ENCODE measurements around the gene GMPR2. TPM values are rescaled to one million over a fixed set of nuclear protein-coding genes. Genes with fewer than 3 reads are reported as not detected.

Gene GMPR2
- total and polyA plus RNA-seq, 2 of the 13 experiments (the other 11 are each of a cell fraction or from before 2014, with no cell fraction given): 210 to 273 TPM

- TF ChIP-seq NR0B2 (CRISPR knock-in tag; IDR thresholded peaks at IDR 0.05) (peak; percentile 82), ZBTB38 (CRISPR knock-in tag; IDR thresholded peaks at IDR 0.05) (peak; percentile 66), SRSF4 (IDR thresholded peaks at IDR 0.05; ENCODE audit: low read depth, low read length, poor library complexity, severe bottlenecking) (no peak), SSRP1 (CRISPR knock-in tag; IDR thresholded peaks at IDR 0.05) (no peak; the same call in 1 of the 2 replicates), KLF16 (CRISPR knock-in tag; IDR thresholded peaks at IDR 0.05) (peak in 1 of 2 experiments; percentile 80; a peak in 1 of 4 replicates), HOXA9 (CRISPR knock-in tag; IDR thresholded peaks at IDR 0.05; ENCODE audit: borderline replicate concordance) (peak; percentile 82; the same call in 1 of the 2 replicates), PAF1 (CRISPR knock-in tag; IDR thresholded peaks at IDR 0.05) (no peak; the same call in 1 of the 2 replicates), HMG20B (CRISPR knock-in tag; conservative IDR thresholded peaks at IDR 0.05) (0 out of 2 replicates have a peak, but pooled peaks have one; percentile 12), MAZ (IDR thresholded peaks at IDR 0.05; ENCODE audit: borderline replicate concordance, low read depth, low read length) (0 out of 2 replicates have a peak, but pooled peaks have one; percentile 48), MAZ (CRISPR knock-in tag; IDR thresholded peaks at IDR 0.05; ENCODE audit: low read depth) (no peak), ZNF501 (CRISPR knock-in tag; IDR thresholded peaks at IDR 0.05) (peak; percentile 85), ZNF576 (CRISPR knock-in tag; IDR thresholded peaks at IDR 0.05) (no peak; the same call in 1 of the 2 replicates), ZNF724P (CRISPR knock-in tag; IDR thresholded peaks at IDR 0.05; ENCODE audit: borderline replicate concordance) (peak; percentile 81; the same call in 1 of the 2 replicates), ZNF17 (CRISPR knock-in tag; IDR thresholded peaks at IDR 0.05) (no peak), ASH2L (IDR thresholded peaks at IDR 0.05; ENCODE audit: insufficient read length, low read depth, low read length) (peak; percentile 98), CENPX (CRISPR knock-in tag; IDR thresholded peaks at IDR 0.05) (no peak), TARDBP (CRISPR knock-in tag; IDR thresholded peaks at IDR 0.05) (peak; percentile 84), KAT2B (IDR thresholded peaks at IDR 0.05; ENCODE audit: borderline replicate concordance, low read depth, low read length) (no peak)
Measured at GRCh38 chr14:24232645-24233537, at the start of gene GMPR2 (continued).
